Esophagus muscularis mucosa (tissue), 4 donors: Measurements from ENCODE around the gene CARD14. TPM values are rescaled to one million over a fixed set of nuclear protein-coding genes. Genes with fewer than 3 reads are reported as not detected.

Source experiments
- DNase-seq: peaks from one replicate; pipeline ENCODE4 v3.0.0-alpha.2; 2017; ENCODE audit errors: extremely low spot score
- H3K27ac ChIP-seq, 4 donors: fragments of 200-600 bp; sonication (generic); replicated peaks in 1 of 4; 1 replicate in 3 of 4; 2 replicates in 1 of 4; pipeline ENCODE4 v1.5.1; 2016 to 2019; ENCODE audit warnings: mild to moderate bottlenecking in 1 of 4
- H3K27me3 ChIP-seq, 4 donors: fragments of 200-600 bp; sonication (generic); one replicate each; pipeline versions ENCODE4 v1.5.1 to v1.6.0; 2016 to 2019
- H3K36me3 ChIP-seq, 4 donors: fragments of 200-600 bp; sonication (generic); one replicate each; pipeline ENCODE4 v1.5.1; 2016 to 2019
- H3K4me1 ChIP-seq, 4 donors: fragments of 200-600 bp; sonication (generic); one replicate each; pipeline ENCODE4 v1.5.1; 2016 to 2019
- H3K4me3 ChIP-seq, 4 donors: fragments of 200-600 bp; sonication (generic); 1 replicate in 2 of 4; 2 replicates in 2 of 4; pipeline ENCODE4 v1.5.1; 2016 to 2019; ENCODE audit warnings: mild to moderate bottlenecking in 4 of 4, moderate library complexity in 1 of 4
- H3K9me3 ChIP-seq, 4 donors: fragments of 200-600 bp; sonication (generic); 1 replicate in 3 of 4; 2 replicates in 1 of 4; pipeline ENCODE4 v1.5.1; 2016 to 2019
- EP300 ChIP-seq: sonication (generic); formaldehyde crosslinking; IDR thresholded peaks from one replicate; pipeline ENCODE4 v1.6.1; 2017; ENCODE audit warnings: antibody characterized with exemption
- POLR2A ChIP-seq: fragments of 450-650 bp; IDR thresholded peaks from one replicate; pipeline ENCODE4 v1.6.1; 2017; ENCODE audit warnings: antibody characterized with exemption, moderate library complexity, mild to moderate bottlenecking, low read depth
- POLR2AphosphoS5 ChIP-seq, 2 donors: sonication (generic); formaldehyde crosslinking; IDR thresholded peaks; one replicate each; pipeline ENCODE4 v1.6.1; 2017; ENCODE audit warnings: antibody characterized with exemption in 2 of 2
- WGBS: methylation state at CpG from one replicate; pipeline ENCODE4 v1.1.5; 2018; 5-methylcytosine and 5-hydroxymethylcytosine counted together
- intact Hi-C: fragments of 100-400 bp; cut with DNase I; formaldehyde crosslinking; loops from one replicate; pipeline ENCODE4 v1.15.1; 2023
- total RNA-seq, 4 donors: library from RNA; depleted of rRNA; stranded (reverse); fragments of >200 nt; gene quantifications; one replicate each; pipeline versions ENCODE4 v1.1.0 to v1.2.1, GENCODE V29; 2016
- TF ChIP-seq, protein P1 (sequence below), 3 experiments: fragments of 200-600 bp in 2 of 3; fragments of 450-650 bp in 1 of 3; sonication (generic) in 2 of 3; IDR thresholded peaks; one replicate each; pipeline ENCODE4 v1.5.1; 2017 to 2019; ENCODE audit warnings: antibody characterized with exemption in 3 of 3, mild to moderate bottlenecking in 2 of 3, moderate library complexity in 1 of 3

Gene CARD14
- total RNA-seq = under 1 TPM in 3 of 4 donors, not detected in 1; 0.23 to 0.33 (median 0.32) TPM

DNA sequence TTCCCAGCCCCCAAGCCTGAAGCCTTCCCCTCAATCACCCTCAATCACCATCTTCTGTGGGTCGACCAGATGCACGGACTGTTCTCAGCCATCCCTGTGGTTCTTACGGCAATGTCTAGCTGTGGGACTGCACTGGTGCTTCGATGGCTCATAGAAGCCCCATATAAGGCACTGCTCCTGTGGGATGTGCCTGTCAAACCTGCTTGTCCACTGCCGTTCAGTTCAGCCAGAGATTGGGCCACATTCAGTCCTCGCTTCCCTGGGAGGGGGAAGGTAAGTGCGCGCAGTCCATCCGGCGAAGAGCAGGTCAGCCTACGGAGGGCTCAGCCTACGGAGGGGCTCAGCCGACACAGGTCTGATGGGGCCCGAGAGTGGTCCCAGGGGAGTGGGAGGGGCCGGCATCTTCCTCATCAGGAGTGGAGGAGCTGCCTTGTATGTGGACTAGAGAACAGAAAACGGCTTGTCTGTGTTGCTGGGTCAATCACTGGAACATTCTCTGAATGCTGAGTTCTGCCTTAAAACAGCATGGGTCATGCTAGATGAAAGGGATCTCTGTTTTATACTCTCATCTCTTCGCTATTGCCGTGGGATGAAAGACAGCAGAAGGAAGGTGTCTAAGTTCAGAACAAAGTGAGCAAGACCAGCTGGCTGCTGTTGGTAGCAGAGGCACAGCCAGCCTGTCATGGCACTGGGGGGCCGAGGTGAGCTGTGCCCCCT is at the start of gene CARD14:
TSS of gene CARD14 (plus strand) at position 247 of the 717 bp plus-strand sequence. CDS start 11,409 bp downstream, outside the sequence.
- intact Hi-C loops = no loop called here
- H3K27ac ChIP-seq = no peak within 1 kb of the TSS
- TF ChIP-seq POLR2AphosphoS5 (IDR thresholded peaks at IDR 0.05) = no peak
- TF ChIP-seq, protein P1, sequence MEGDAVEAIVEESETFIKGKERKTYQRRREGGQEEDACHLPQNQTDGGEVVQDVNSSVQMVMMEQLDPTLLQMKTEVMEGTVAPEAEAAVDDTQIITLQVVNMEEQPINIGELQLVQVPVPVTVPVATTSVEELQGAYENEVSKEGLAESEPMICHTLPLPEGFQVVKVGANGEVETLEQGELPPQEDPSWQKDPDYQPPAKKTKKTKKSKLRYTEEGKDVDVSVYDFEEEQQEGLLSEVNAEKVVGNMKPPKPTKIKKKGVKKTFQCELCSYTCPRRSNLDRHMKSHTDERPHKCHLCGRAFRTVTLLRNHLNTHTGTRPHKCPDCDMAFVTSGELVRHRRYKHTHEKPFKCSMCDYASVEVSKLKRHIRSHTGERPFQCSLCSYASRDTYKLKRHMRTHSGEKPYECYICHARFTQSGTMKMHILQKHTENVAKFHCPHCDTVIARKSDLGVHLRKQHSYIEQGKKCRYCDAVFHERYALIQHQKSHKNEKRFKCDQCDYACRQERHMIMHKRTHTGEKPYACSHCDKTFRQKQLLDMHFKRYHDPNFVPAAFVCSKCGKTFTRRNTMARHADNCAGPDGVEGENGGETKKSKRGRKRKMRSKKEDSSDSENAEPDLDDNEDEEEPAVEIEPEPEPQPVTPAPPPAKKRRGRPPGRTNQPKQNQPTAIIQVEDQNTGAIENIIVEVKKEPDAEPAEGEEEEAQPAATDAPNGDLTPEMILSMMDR (IDR thresholded peaks at IDR 0.05) = no peak
- TF ChIP-seq POLR2A = no peak
- TF ChIP-seq EP300 = no peak
- DNase-seq = no peak
- no peaks in the 10 kb centered on the region for H3K4me1 ChIP-seq
- 78% methylated on average over 18 of the region's 19 CpGs for WGBS
- H3K36me3 ChIP-seq = no peaks in the 10 kb centered on the region
- H3K27me3 ChIP-seq = peaks cover 0 to 10% (median 0%) of the 10 kb centered on the region in 4 donors
- no peaks in the 10 kb centered on the region for H3K9me3 ChIP-seq
- no peak within 1 kb of the TSS for H3K4me3 ChIP-seq

DNA sequence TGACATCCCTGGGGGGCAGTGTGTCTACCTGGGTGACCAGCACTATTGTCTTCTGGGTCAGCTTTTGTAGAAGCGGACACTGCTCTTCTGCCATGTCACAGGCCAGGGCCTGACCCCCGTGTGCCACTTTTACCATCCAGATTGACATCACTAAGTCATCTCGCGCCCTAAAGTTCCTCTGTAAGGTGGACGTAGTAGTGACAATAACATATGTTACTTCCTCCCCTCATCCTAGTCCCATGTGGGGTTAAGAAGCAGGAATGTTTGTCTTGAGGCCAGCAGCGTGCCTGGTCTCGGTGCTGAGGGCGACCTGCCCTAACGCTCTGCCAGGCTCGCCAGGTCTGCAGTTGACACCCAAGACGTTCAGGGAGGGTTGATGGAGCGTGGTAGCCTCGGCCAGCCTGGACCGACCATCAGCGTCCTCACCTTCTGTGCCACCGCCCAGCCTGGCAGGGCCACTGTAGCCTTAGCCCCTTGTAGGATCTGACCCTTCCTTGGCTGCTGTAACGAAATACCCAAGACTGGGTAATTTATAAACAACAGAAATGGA is 47.7 kb upstream of the CARD14 start:
- WGBS = 96% methylated on average over 10 of the region's 17 CpGs
- DNase-seq = no peak

DNA sequence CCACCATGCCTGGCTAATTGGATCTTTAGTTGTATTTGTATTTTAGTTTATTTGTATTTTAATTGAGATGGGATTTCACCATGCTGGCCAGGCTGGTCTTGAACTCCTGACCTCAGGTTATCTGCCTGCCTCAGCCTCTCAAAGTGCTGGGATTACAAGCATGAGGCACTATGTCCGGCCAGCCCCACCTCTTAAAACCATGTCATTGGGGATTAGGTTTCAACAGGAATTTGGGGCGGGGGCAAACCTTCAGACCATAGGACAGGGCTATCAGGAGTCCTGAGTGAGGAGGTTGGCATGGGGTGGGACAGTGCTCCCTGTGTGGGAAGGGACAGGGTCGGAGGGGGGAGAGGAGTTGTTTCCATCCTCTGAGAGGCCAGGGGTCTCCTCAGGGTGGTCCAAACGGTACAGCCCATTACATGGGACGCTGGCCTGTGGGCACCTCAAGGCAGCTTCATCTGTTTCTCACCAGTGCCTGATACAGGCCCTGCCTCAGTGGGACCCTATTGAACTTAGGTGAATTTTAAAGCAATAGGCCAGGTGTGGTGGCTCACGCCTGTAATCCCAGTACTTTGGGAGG is 46.8 kb upstream of the CARD14 start:
- H3K27me3 ChIP-seq = peaks cover 0 to 36% (median 0%) of the 10 kb centered on the region in 4 donors
- 81% methylated on average over 4 of the region's 6 CpGs for WGBS
- H3K9me3 ChIP-seq = no peaks in the 10 kb centered on the region
- H3K27ac ChIP-seq = no peak overlapping the region
- H3K4me1 ChIP-seq = no peaks in the 10 kb centered on the region
- H3K36me3 ChIP-seq = peaks cover 0 to 19% (median 12%) of the 10 kb centered on the region in 4 donors
- no peak overlapping the region for H3K4me3 ChIP-seq
- no peak for DNase-seq
- intact Hi-C loops = no loop called here
- TF ChIP-seq POLR2A (no peak), POLR2AphosphoS5 (IDR thresholded peaks at IDR 0.05) (no peak), EP300 (no peak)
- TF ChIP-seq, protein P1 (IDR thresholded peaks at IDR 0.05) = no peak

More for the DNA sequence above, 47.7 kb upstream of the CARD14 start:
- no peak for TF ChIP-seq EP300
- TF ChIP-seq, protein P1 (IDR thresholded peaks at IDR 0.05) = no peak
- TF ChIP-seq POLR2AphosphoS5 (IDR thresholded peaks at IDR 0.05) = no peak
- no peak for TF ChIP-seq POLR2A
- Histone ChIP-seq H3K27ac (no peak overlapping the region), H3K9me3 (no peaks in the 10 kb centered on the region), H3K4me1 (no peaks in the 10 kb centered on the region), H3K4me3 (no peak overlapping the region), H3K27me3 (peaks cover 0 to 36% (median 0%) of the 10 kb centered on the region in 4 donors), H3K36me3 (peaks cover 5 to 28% (median 12%) of the 10 kb centered on the region in 4 donors)
- intact Hi-C loops = no loop called here

DNA sequence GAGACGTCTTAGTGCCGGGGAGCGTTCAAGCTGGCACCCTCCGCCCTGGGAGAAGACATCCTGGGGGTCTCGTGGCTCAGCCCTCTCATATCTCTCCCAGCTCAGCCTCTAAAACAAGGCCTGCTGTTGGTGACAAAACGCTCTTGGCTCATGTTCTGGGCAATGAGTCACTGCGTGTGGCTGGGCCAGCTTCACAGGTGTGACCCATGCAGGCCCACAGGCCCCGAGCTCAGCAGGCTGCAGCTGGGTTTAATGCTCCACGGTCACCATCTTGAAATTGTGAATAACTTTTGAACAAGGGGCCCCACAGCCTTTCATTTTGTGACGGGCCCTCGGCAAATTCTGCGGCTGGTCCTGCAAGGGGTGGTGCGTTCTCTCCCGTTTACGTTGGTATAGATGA is 46.0 kb upstream of the CARD14 start:
- TF ChIP-seq POLR2AphosphoS5 (IDR thresholded peaks at IDR 0.05) (no peak), EP300 (no peak), POLR2A (no peak)
- TF ChIP-seq, protein P1 (IDR thresholded peaks at IDR 0.05) = no peak
- H3K4me1 ChIP-seq = no peaks in the 10 kb centered on the region
- no peak overlapping the region for H3K27ac ChIP-seq
- H3K9me3 ChIP-seq = no peaks in the 10 kb centered on the region
- intact Hi-C loops = no loop called here
- peaks cover 0 to 36% (median 0%) of the 10 kb centered on the region in 4 donors for H3K27me3 ChIP-seq
- H3K4me3 ChIP-seq = no peak overlapping the region
- 89% methylated on average over 14 of the region's 15 CpGs for WGBS
- peaks cover 0 to 11% (median 5%) of the 10 kb centered on the region in 4 donors for H3K36me3 ChIP-seq
- DNase-seq = no peak
